Ishikawa (cell line): Measurements from ENCODE around the gene SLC23A2.

Experiments used
- CREB1 ChIP-seq: IDR thresholded peaks from 2 replicates; pipeline ENCODE4 v1.6.1; 2012; ENCODE audit warnings: low read depth
- EGR1 ChIP-seq: IDR thresholded peaks from 2 replicates; pipeline ENCODE4 v1.6.1; 2012
- EP300 ChIP-seq: IDR thresholded peaks from 2 replicates; pipeline ENCODE4 v1.6.1; 2012; ENCODE audit warnings: borderline replicate concordance
- FOXM1 ChIP-seq: IDR thresholded peaks from 2 replicates; pipeline ENCODE4 v1.6.1; 2012; ENCODE audit warnings: low read depth, borderline replicate concordance
- MAX ChIP-seq: IDR thresholded peaks from 2 replicates; pipeline ENCODE4 v1.6.1; 2012
- NFIC ChIP-seq: IDR thresholded peaks from 2 replicates; pipeline ENCODE4 v1.6.1; 2012
- RAD21 ChIP-seq: IDR thresholded peaks from 2 replicates; pipeline ENCODE4 v1.6.1; 2012; ENCODE audit warnings: low read depth
- REST ChIP-seq: IDR thresholded peaks from 2 replicates; pipeline ENCODE4 v1.6.1; 2012; ENCODE audit warnings: low read depth, mild to moderate bottlenecking
- TCF12 ChIP-seq: IDR thresholded peaks from 2 replicates; pipeline ENCODE4 v1.6.1; 2012; ENCODE audit warnings: low read depth
- TEAD4 ChIP-seq: IDR thresholded peaks from 2 replicates; pipeline ENCODE4 v1.6.1; 2012
- YY1 ChIP-seq: IDR thresholded peaks from 2 replicates; pipeline ENCODE4 v1.6.1; 2012; ENCODE audit warnings: low read depth
- ZBTB7A ChIP-seq: IDR thresholded peaks from 2 replicates; pipeline ENCODE4 v1.6.1; 2012; ENCODE audit warnings: low read depth

- TF ChIP-seq ZBTB7A (no peak), MAX (no peak), RAD21 (no peak), REST (no peak), TEAD4 (no peak), TCF12 (no peak), EP300 (no peak), EGR1 (no peak), NFIC (no peak), FOXM1 (no peak), CREB1 (no peak), YY1 (no peak)
These were observed 40.1 kb upstream of the SLC23A2 start for GRCh38 chr20:5041433-5041832.
